Endothelial cell of umbilical vein (primary cell): ENCODE data around the gene ALDH4A1.

Experiments used
- CTCF ChIP-seq, 2 donors: IDR thresholded peaks; 1 replicate in 1 of 2; 2 replicates in 1 of 2; pipeline ENCODE4 v1.5.1; 2011; ENCODE audit warnings: low read length in 2 of 2, mild to moderate bottlenecking in 2 of 2, moderate library complexity in 2 of 2, control low read depth in 1 of 2, inconsistent platforms in 1 of 2, low read depth in 1 of 2; ENCODE audit not compliant: insufficient read depth in 1 of 2; ENCODE audit errors: extremely low read depth in 1 of 2
- EZH2 ChIP-seq: IDR thresholded peaks from 2 replicates; pipeline ENCODE4 v1.6.1; 2012; ENCODE audit warnings: borderline replicate concordance, low read depth, mild to moderate bottlenecking, moderate library complexity, low read length, inconsistent platforms; ENCODE audit not compliant: severe bottlenecking
- FOS ChIP-seq: IDR thresholded peaks from 2 replicates; pipeline ENCODE4 v1.6.1; 2011; ENCODE audit warnings: mild to moderate bottlenecking, low read length, moderate library complexity, borderline replicate concordance; ENCODE audit not compliant: insufficient read depth
- JUN ChIP-seq: IDR thresholded peaks from 2 replicates; pipeline ENCODE4 v1.6.1; 2011; ENCODE audit warnings: borderline replicate concordance, low read depth; ENCODE audit not compliant: insufficient read length, insufficient read depth
- MAX ChIP-seq: IDR thresholded peaks from 2 replicates; pipeline ENCODE4 v1.6.1; 2011; ENCODE audit not compliant: insufficient read depth, insufficient read length
- MYC ChIP-seq: IDR thresholded peaks from one replicate; pipeline ENCODE4 v1.6.1; 2011; ENCODE audit warnings: mild to moderate bottlenecking, low read depth, low read length
- POLR2A ChIP-seq: IDR thresholded peaks from 2 replicates; pipeline ENCODE4 v1.6.1; 2012; ENCODE audit warnings: low read depth, mild to moderate bottlenecking, control low read depth, low read length
- POLR2AphosphoS5 ChIP-seq: IDR thresholded peaks from 2 replicates; pipeline ENCODE4 v1.6.1; 2012; ENCODE audit warnings: low read depth, mild to moderate bottlenecking, control low read depth, low read length, moderate library complexity; ENCODE audit not compliant: insufficient read depth

GRCh38 chr1:18928406-18928805 is 26.1 kb upstream of the ALDH4A1 start:
- TF ChIP-seq CTCF (IDR thresholded peaks at IDR 0.05; ENCODE audit: extremely low read depth in 1 of 2, insufficient read depth in 1 of 2, low read depth in 1 of 2, low read length in 2 of 2) (no peak), EZH2 (no peak), JUN (no peak), MYC (no peak), POLR2AphosphoS5 (no peak), POLR2A (no peak), MAX (no peak), FOS (no peak)
